Loucy (cell line): ENCODE results near the gene BCL2L1.
A peak's percentile ranks its signal among the peaks of the same experiment; 100 is the strongest.
"Not testable (repeated sequence)": the region's sequence is repeated elsewhere in the genome, so short reads cannot be mapped to it uniquely, and the experiment has no call there.

Experiments
- H2AFZ ChIP-seq: fragments of 200-600 bp; sonication (generic); 2 replicates; pipeline ENCODE4 v1.6.0; 2016; ENCODE audit warnings: antibody characterized with exemption, mild to moderate bottlenecking, low read length, moderate library complexity
- H3F3A ChIP-seq: fragments of 200-600 bp; 2 replicates; pipeline ENCODE4 v1.6.0; 2016; ENCODE audit warnings: antibody characterized with exemption, low read depth, mild to moderate bottlenecking
- H3K27me3 ChIP-seq: fragments of 200-600 bp; sonication (generic); 2 replicates; pipeline ENCODE4 v1.6.1; 2014; ENCODE audit warnings: low read length, mild to moderate bottlenecking; ENCODE audit not compliant: insufficient read depth, poor library complexity, severe bottlenecking
- H3K36me3 ChIP-seq: fragments of 200-600 bp; sonication (generic); 2 replicates; pipeline ENCODE4 v1.6.1; 2016; ENCODE audit warnings: low read length; ENCODE audit not compliant: insufficient read depth
- H3K4me1 ChIP-seq: fragments of 200-600 bp; sonication (generic); 2 replicates; pipeline ENCODE4 v1.5.1; 2014; ENCODE audit warnings: low read length, mild to moderate bottlenecking; ENCODE audit not compliant: insufficient read depth, poor library complexity, severe bottlenecking
- H3K4me2 ChIP-seq: fragments of 200-600 bp; sonication (generic); 2 replicates; pipeline ENCODE4 v1.6.0; 2014; ENCODE audit warnings: antibody characterized with exemption, low read length, low read depth, mild to moderate bottlenecking; ENCODE audit not compliant: poor library complexity, severe bottlenecking
- H3K4me3 ChIP-seq: fragments of 200-600 bp; sonication (generic); 2 replicates; pipeline ENCODE4 v1.5.1; 2014; ENCODE audit warnings: low read length, mild to moderate bottlenecking, mixed read lengths; ENCODE audit not compliant: poor library complexity, severe bottlenecking
- H3K79me2 ChIP-seq: fragments of 200-600 bp; sonication (generic); 2 replicates; pipeline ENCODE4 v1.6.1; 2014; ENCODE audit warnings: low read length; ENCODE audit not compliant: insufficient read depth
- H3K9ac ChIP-seq: fragments of 200-600 bp; sonication (generic); 2 replicates; pipeline ENCODE4 v1.6.0; 2014; ENCODE audit warnings: mild to moderate bottlenecking, low read depth, low read length, moderate library complexity; ENCODE audit not compliant: poor library complexity, severe bottlenecking
- H3K9me2 ChIP-seq: fragments of 200-600 bp; sonication (generic); replicated peaks from 2 replicates; pipeline ENCODE4 v1.6.1; 2016; ENCODE audit warnings: low read depth, low read length, mixed read lengths
- H3K9me3 ChIP-seq: fragments of 200-600 bp; sonication (generic); 2 replicates; pipeline ENCODE4 v1.6.1; 2014; ENCODE audit warnings: mild to moderate bottlenecking, antibody characterized with exemption, low read length, low read depth; ENCODE audit not compliant: insufficient read depth
- H4K20me1 ChIP-seq: fragments of 200-600 bp; sonication (generic); 2 replicates; pipeline ENCODE4 v1.6.0; 2014; ENCODE audit warnings: antibody characterized with exemption, low read length, mild to moderate bottlenecking; ENCODE audit not compliant: insufficient read depth, poor library complexity, severe bottlenecking
- EZH2phosphoT487 ChIP-seq: fragments of 200-600 bp; IDR thresholded peaks from 2 replicates; pipeline ENCODE4 v1.6.1; 2018; ENCODE audit warnings: antibody characterized with exemption, mild to moderate bottlenecking, moderate library complexity, borderline replicate concordance
- TF ChIP-seq, protein P1 (sequence below): fragments of 200-600 bp; sonication (generic); conservative IDR thresholded peaks from 2 replicates; pipeline ENCODE4 v1.5.1; 2014; ENCODE audit warnings: mild to moderate bottlenecking, antibody characterized with exemption, low read length

BCL2L1 gene

GRCh38 chr20:31747640-31748039, 25.0 kb upstream of the BCL2L1 start:
- H3K4me1 ChIP-seq = peaks cover 40% of the 10 kb centered on the region
- TF ChIP-seq, protein P1, sequence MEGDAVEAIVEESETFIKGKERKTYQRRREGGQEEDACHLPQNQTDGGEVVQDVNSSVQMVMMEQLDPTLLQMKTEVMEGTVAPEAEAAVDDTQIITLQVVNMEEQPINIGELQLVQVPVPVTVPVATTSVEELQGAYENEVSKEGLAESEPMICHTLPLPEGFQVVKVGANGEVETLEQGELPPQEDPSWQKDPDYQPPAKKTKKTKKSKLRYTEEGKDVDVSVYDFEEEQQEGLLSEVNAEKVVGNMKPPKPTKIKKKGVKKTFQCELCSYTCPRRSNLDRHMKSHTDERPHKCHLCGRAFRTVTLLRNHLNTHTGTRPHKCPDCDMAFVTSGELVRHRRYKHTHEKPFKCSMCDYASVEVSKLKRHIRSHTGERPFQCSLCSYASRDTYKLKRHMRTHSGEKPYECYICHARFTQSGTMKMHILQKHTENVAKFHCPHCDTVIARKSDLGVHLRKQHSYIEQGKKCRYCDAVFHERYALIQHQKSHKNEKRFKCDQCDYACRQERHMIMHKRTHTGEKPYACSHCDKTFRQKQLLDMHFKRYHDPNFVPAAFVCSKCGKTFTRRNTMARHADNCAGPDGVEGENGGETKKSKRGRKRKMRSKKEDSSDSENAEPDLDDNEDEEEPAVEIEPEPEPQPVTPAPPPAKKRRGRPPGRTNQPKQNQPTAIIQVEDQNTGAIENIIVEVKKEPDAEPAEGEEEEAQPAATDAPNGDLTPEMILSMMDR = no peak
- TF ChIP-seq EZH2phosphoT487 = no peak
- peaks cover 25% of the 10 kb centered on the region for H4K20me1 ChIP-seq
- peak overlapping the region; percentile 83 for H3K4me2 ChIP-seq
- peaks cover 98% of the 10 kb centered on the region for H3K79me2 ChIP-seq
- H3K36me3 ChIP-seq = peaks cover 29% of the 10 kb centered on the region
- H3K9ac ChIP-seq = peak overlapping the region; percentile 14
- no peaks in the 10 kb centered on the region for H3F3A ChIP-seq
- no peaks in the 10 kb centered on the region for H3K27me3 ChIP-seq
- H2AFZ ChIP-seq = no peak overlapping the region
- H3K9me3 ChIP-seq = no peaks in the 10 kb centered on the region
- H3K4me3 ChIP-seq = peak overlapping the region; percentile 66
- H3K9me2 ChIP-seq = no peaks in the 10 kb centered on the region

DNA sequence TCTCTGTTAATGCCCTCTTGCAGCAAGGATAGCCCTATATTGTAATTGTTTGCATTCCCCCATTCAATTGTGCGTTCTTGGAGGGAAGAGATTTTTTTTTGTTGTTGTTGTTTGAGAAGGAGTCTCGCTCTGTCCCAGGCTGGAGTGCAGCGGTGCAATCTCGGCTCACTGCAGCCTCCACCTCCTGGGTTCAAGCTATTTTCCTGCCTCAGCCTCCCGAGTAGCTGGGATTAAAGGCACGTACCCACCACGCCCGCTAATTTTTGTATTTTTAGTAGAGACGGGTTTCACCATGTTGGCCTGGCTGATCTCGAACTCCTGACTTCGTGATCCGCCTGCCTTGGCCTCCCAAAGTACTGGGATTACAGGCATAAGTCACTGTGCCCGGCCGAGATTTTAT, 24.4 kb upstream of the BCL2L1 start:
- peaks cover 22% of the 10 kb centered on the region for H3K36me3 ChIP-seq
- peaks cover 30% of the 10 kb centered on the region for H4K20me1 ChIP-seq

GRCh38 chr20:31746068-31746878, 23.6 kb upstream of the BCL2L1 start:
- Histone ChIP-seq H3K9me3 (no peaks in the 10 kb centered on the region), H3K4me1 (peaks cover 44% of the 10 kb centered on the region), H4K20me1 (peaks cover 34% of the 10 kb centered on the region), H3K27me3 (no peaks in the 10 kb centered on the region), H3K9me2 (no peaks in the 10 kb centered on the region), H2AFZ (no peak overlapping the region), H3F3A (no peaks in the 10 kb centered on the region), H3K9ac (peak overlapping the region; percentile 38), H3K79me2 (peaks cover 98% of the 10 kb centered on the region), H3K36me3 (peaks cover 20% of the 10 kb centered on the region), H3K4me3 (peak overlapping the region; percentile 66), H3K4me2 (peak overlapping the region; percentile 83)
- no peak for TF ChIP-seq EZH2phosphoT487
- TF ChIP-seq, protein P1 = no peak

More for the DNA sequence above, 24.4 kb upstream of the BCL2L1 start:
- not testable (repeated sequence) for H3K27me3 ChIP-seq, H3F3A ChIP-seq, H2AFZ ChIP-seq, H3K9me2 ChIP-seq, H3K9me3 ChIP-seq
- Histone ChIP-seq H3K79me2 (peaks cover 98% of the 10 kb centered on the region), H3K9ac (peak overlapping the region; percentile 38), H3K4me1 (peaks cover 44% of the 10 kb centered on the region), H3K4me2 (peak overlapping the region; percentile 83), H3K4me3 (peak overlapping the region; percentile 66)
